ENCODE measurements around the gene ITPKB.

DNA sequence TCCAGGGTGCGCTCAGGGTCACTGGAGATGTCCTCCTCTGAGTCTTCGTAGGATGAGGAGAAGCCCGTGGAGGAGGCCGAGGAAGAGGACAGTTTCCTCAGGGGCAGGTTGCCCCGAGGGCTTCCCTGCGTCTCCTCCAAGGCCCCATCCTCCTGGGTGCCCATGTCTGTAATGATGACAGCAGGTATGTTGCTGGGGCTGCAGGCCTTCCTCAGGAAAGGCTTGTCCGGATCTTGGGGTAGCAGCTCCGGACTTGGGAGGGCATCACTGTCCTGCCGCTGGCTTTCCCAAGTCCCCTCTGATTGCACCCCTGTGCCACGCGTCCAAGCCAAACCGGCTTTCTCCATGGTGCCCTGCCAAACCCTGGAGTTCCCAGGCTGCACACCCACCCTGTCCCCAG lies 3.5 kb downstream of the ITPKB start:
- TF ChIP-seq NCOR1 (IDR thresholded peaks at IDR 0.05; ENCODE audit: borderline replicate concordance, low read length) (no peak), KAT2B (IDR thresholded peaks at IDR 0.05; ENCODE audit: borderline replicate concordance, low read depth, low read length) (no peak), ZNF333 (CRISPR knock-in tag; IDR thresholded peaks at IDR 0.05; ENCODE audit: borderline replicate concordance) (no peak), CEBPB (IDR thresholded peaks at IDR 0.05; ENCODE audit: borderline replicate concordance, low read depth, low read length) (no peak)
